ENCODE data around the gene HPSE2. TPM values are rescaled to one million over a fixed set of nuclear protein-coding genes. Genes with fewer than 3 reads are reported as not detected.

HPSE2 gene
- total and polyA plus RNA-seq, 2 experiments from 2014 or later: 0.10 to 0.24 TPM

DNA sequence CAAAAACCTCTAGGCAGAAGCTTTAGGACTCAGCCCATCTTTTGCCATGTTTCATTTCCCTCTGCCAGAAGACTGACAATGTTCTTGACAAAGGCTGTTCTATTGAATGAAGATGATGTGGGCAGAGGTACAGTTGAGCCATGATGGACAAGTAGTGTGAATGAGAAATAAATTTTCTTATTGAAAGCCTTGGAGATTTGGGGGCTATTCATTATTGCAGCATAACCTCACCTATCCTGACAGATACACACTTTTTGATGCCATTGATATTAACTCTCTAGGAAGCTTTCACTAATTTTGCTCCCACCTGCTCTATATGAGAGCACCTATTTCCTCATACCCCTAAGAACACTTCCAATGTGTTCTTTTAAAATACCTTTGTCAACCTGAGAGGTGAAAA lies 752.0 kb downstream of the HPSE2 start:
- TF ChIP-seq STAT1 (IDR thresholded peaks at IDR 0.05; ENCODE audit: unreplicated experiment): no peak
- TF ChIP-seq, protein P1, sequence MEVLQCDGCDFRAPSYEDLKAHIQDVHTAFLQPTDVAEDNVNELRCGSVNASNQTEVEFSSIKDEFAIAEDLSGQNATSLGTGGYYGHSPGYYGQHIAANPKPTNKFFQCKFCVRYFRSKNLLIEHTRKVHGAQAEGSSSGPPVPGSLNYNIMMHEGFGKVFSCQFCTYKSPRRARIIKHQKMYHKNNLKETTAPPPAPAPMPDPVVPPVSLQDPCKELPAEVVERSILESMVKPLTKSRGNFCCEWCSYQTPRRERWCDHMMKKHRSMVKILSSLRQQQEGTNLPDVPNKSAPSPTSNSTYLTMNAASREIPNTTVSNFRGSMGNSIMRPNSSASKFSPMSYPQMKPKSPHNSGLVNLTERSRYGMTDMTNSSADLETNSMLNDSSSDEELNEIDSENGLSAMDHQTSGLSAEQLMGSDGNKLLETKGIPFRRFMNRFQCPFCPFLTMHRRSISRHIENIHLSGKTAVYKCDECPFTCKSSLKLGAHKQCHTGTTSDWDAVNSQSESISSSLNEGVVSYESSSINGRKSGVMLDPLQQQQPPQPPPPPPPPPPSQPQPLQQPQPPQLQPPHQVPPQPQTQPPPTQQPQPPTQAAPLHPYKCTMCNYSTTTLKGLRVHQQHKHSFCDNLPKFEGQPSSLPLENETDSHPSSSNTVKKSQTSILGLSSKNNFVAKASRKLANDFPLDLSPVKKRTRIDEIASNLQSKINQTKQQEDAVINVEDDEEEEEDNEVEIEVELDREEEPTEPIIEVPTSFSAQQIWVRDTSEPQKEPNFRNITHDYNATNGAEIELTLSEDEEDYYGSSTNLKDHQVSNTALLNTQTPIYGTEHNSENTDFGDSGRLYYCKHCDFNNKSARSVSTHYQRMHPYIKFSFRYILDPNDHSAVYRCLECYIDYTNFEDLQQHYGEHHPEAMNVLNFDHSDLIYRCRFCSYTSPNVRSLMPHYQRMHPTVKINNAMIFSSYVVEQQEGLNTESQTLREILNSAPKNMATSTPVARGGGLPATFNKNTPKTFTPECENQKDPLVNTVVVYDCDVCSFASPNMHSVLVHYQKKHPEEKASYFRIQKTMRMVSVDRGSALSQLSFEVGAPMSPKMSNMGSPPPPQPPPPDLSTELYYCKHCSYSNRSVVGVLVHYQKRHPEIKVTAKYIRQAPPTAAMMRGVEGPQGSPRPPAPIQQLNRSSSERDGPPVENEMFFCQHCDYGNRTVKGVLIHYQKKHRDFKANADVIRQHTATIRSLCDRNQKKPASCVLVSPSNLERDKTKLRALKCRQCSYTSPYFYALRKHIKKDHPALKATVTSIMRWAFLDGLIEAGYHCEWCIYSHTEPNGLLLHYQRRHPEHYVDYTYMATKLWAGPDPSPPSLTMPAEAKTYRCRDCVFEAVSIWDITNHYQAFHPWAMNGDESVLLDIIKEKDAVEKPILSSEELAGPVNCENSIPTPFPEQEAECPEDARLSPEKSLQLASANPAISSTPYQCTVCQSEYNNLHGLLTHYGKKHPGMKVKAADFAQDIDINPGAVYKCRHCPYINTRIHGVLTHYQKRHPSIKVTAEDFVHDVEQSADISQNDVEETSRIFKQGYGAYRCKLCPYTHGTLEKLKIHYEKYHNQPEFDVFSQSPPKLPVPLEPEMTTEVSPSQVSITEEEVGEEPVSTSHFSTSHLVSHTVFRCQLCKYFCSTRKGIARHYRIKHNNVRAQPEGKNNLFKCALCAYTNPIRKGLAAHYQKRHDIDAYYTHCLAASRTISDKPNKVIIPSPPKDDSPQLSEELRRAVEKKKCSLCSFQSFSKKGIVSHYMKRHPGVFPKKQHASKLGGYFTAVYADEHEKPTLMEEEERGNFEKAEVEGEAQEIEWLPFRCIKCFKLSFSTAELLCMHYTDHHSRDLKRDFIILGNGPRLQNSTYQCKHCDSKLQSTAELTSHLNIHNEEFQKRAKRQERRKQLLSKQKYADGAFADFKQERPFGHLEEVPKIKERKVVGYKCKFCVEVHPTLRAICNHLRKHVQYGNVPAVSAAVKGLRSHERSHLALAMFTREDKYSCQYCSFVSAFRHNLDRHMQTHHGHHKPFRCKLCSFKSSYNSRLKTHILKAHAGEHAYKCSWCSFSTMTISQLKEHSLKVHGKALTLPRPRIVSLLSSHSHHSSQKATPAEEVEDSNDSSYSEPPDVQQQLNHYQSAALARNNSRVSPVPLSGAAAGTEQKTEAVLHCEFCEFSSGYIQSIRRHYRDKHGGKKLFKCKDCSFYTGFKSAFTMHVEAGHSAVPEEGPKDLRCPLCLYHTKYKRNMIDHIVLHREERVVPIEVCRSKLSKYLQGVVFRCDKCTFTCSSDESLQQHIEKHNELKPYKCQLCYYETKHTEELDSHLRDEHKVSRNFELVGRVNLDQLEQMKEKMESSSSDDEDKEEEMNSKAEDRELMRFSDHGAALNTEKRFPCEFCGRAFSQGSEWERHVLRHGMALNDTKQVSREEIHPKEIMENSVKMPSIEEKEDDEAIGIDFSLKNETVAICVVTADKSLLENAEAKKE (CRISPR knock-in tag; IDR thresholded peaks at IDR 0.05): no peak
- TF ChIP-seq, protein P2, sequence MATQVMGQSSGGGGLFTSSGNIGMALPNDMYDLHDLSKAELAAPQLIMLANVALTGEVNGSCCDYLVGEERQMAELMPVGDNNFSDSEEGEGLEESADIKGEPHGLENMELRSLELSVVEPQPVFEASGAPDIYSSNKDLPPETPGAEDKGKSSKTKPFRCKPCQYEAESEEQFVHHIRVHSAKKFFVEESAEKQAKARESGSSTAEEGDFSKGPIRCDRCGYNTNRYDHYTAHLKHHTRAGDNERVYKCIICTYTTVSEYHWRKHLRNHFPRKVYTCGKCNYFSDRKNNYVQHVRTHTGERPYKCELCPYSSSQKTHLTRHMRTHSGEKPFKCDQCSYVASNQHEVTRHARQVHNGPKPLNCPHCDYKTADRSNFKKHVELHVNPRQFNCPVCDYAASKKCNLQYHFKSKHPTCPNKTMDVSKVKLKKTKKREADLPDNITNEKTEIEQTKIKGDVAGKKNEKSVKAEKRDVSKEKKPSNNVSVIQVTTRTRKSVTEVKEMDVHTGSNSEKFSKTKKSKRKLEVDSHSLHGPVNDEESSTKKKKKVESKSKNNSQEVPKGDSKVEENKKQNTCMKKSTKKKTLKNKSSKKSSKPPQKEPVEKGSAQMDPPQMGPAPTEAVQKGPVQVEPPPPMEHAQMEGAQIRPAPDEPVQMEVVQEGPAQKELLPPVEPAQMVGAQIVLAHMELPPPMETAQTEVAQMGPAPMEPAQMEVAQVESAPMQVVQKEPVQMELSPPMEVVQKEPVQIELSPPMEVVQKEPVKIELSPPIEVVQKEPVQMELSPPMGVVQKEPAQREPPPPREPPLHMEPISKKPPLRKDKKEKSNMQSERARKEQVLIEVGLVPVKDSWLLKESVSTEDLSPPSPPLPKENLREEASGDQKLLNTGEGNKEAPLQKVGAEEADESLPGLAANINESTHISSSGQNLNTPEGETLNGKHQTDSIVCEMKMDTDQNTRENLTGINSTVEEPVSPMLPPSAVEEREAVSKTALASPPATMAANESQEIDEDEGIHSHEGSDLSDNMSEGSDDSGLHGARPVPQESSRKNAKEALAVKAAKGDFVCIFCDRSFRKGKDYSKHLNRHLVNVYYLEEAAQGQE (IDR thresholded peaks at IDR 0.05; ENCODE audit: unreplicated experiment): no peak
- TF ChIP-seq, protein P3, sequence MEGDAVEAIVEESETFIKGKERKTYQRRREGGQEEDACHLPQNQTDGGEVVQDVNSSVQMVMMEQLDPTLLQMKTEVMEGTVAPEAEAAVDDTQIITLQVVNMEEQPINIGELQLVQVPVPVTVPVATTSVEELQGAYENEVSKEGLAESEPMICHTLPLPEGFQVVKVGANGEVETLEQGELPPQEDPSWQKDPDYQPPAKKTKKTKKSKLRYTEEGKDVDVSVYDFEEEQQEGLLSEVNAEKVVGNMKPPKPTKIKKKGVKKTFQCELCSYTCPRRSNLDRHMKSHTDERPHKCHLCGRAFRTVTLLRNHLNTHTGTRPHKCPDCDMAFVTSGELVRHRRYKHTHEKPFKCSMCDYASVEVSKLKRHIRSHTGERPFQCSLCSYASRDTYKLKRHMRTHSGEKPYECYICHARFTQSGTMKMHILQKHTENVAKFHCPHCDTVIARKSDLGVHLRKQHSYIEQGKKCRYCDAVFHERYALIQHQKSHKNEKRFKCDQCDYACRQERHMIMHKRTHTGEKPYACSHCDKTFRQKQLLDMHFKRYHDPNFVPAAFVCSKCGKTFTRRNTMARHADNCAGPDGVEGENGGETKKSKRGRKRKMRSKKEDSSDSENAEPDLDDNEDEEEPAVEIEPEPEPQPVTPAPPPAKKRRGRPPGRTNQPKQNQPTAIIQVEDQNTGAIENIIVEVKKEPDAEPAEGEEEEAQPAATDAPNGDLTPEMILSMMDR (conservative IDR thresholded peaks at IDR 0.05; ENCODE audit: low read depth in 2 of 2): no peak
- no peak for TF ChIP-seq NANOG (IDR thresholded peaks at IDR 0.05; ENCODE audit: borderline replicate concordance)
- TF ChIP-seq POLR2AphosphoS5 (IDR thresholded peaks at IDR 0.05; ENCODE audit: low read depth): no peak
- TF ChIP-seq EZH2phosphoT487 (IDR thresholded peaks at IDR 0.05; ENCODE audit: unreplicated experiment): no peak
- TF ChIP-seq EZH2 (IDR thresholded peaks at IDR 0.05; ENCODE audit: low read depth, unreplicated experiment): no peak
- TF ChIP-seq ZNF331 (CRISPR knock-in tag; IDR thresholded peaks at IDR 0.05; ENCODE audit: low read depth): no peak
- no peak for TF ChIP-seq ZNF114 (CRISPR knock-in tag; IDR thresholded peaks at IDR 0.05)
- no peak for TF ChIP-seq JUNB (IDR thresholded peaks at IDR 0.05; ENCODE audit: unreplicated experiment)
- TF ChIP-seq, protein P4, sequence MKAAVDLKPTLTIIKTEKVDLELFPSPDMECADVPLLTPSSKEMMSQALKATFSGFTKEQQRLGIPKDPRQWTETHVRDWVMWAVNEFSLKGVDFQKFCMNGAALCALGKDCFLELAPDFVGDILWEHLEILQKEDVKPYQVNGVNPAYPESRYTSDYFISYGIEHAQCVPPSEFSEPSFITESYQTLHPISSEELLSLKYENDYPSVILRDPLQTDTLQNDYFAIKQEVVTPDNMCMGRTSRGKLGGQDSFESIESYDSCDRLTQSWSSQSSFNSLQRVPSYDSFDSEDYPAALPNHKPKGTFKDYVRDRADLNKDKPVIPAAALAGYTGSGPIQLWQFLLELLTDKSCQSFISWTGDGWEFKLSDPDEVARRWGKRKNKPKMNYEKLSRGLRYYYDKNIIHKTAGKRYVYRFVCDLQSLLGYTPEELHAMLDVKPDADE (IDR thresholded peaks at IDR 0.05): no peak
- no peak for TF ChIP-seq CREB1 (CRISPR knock-in tag; IDR thresholded peaks at IDR 0.05; ENCODE audit: low read depth)
- Histone ChIP-seq H3K4me3 (no peak overlapping the region), H2AFZ (no peak overlapping the region), H3K36me3 (ENCODE audit: insufficient read depth) (no peaks in the 10 kb centered on the region), H3K4me1 (ENCODE audit: insufficient read depth) (no peaks in the 10 kb centered on the region), H3F3A (replicated peaks; ENCODE audit: low read depth) (no peaks in the 10 kb centered on the region), H4K20me1 (replicated peaks; ENCODE audit: insufficient read depth) (no peaks in the 10 kb centered on the region), H3K79me2 (replicated peaks; ENCODE audit: insufficient read depth) (no peaks in the 10 kb centered on the region), H3K9me2 (ENCODE audit: insufficient read depth) (no peaks in the 10 kb centered on the region; the same call in 1 of the 2 replicates), H3K27me3 (ENCODE audit: insufficient read depth) (no peaks in the 10 kb centered on the region), H3K4me2 (no peak overlapping the region), H3K27ac (ENCODE audit: low read depth) (no peak overlapping the region)
- peaks cover 4% of the 10 kb centered on the region for H3K27me3 Mint-ChIP-seq (ENCODE audit: insufficient read depth, low read depth, poor library complexity)
- peaks cover 2% of the 10 kb centered on the region; the same call in 1 of the 3 replicates for H3K36me3 Mint-ChIP-seq (ENCODE audit: low read depth)
- DNase-seq (ENCODE audit: low spot score) (no peak), ATAC-seq (no peak)
- no peaks in the 10 kb centered on the region for H3K4me1 Mint-ChIP-seq
- H3K9me3 Mint-ChIP-seq: peaks cover 3% of the 10 kb centered on the region; the same call in 1 of the 3 replicates
- no peak overlapping the region for H3K4me3 Mint-ChIP-seq
- no peak overlapping the region for H3K27ac Mint-ChIP-seq

Data from GM23338 (cell line).